OCI-LY1 (cell line): ENCODE measurements around the gene TIGD7.

Experiments
- CTCF ChIP-seq: fragments of 200-600 bp; sonication (generic), shearing (Covaris generic); IDR thresholded peaks from 2 replicates; pipeline ENCODE4 v1.5.1; 2017; ENCODE audit warnings: mild to moderate bottlenecking, antibody characterized with exemption, low read length, moderate library complexity, mixed read lengths
- EZH2 ChIP-seq: fragments of 200-600 bp; sonication (generic), shearing (Covaris generic); IDR thresholded peaks from 2 replicates; pipeline ENCODE4 v1.8.0; 2017; ENCODE audit warnings: borderline replicate concordance, mixed run types, mild to moderate bottlenecking, antibody characterized with exemption, low read length, moderate library complexity, mixed read lengths

GRCh38 chr16:3266873-3267537, 38.2 kb downstream of the TIGD7 start:
- peak; percentile 72 for TF ChIP-seq CTCF
- no peak for TF ChIP-seq EZH2
